K562 (cell line): ENCODE results near the gene ARHGAP10. TPM values are rescaled to one million over a fixed set of nuclear protein-coding genes. Genes with fewer than 3 reads are reported as not detected.

ENCODE experiments used
- ATAC-seq: fragments of 200-7000 bp; cut with Tn5 transposase; 3 replicates; pipeline ENCODE4 v1.9.1; 2020; ENCODE audit warnings: moderate library complexity
- BruUV-seq: library from RNA; stranded (reverse); fragments of 400-500 nt; replicated peaks from 2 replicates; lab custom pipeline; 2021; lab: Mats Ljungman, UMichigan
- CTCF ChIA-PET: fragments of 300-600 bp; formaldehyde crosslinking; extraction: SDS; loops from one replicate; lab custom pipeline; 2021; ENCODE audit warnings: low intra/inter-chr PET ratio; lab: Yijun Ruan, JAX
- POLR2A ChIA-PET: fragments of 300-600, 350-650 bp; sonication (Branson Sonifier 250); formaldehyde crosslinking; extraction: SDS; loops from one replicate; lab custom pipeline; 2021; ENCODE audit warnings: antibody characterized with exemption, inconsistent platforms; lab: Yijun Ruan, JAX
- DNase-seq, 4 experiments: peaks; one replicate each; pipeline versions ENCODE4 v3.0.0 to v3.0.0-alpha.2; 2011 to 2018; ENCODE audit warnings: low spot score in 3 of 4, mixed read lengths in 3 of 4; ENCODE audit errors: extremely low read depth in 1 of 4
- FAIRE-seq: peaks from 2 replicates; lab custom pipeline; 2011; peaks lifted over from hg19 to GRCh38; lab: Jason Lieb, UNC
- H2AFZ ChIP-seq: 2 replicates; pipeline ENCODE4 v1.6.0; 2011; ENCODE audit warnings: low read depth, low read length, control low read depth, inconsistent platforms
- H3K27ac ChIP-seq: fragments of 200-600 bp; 3 replicates; pipeline ENCODE4 v1.8.0; 2011; ENCODE audit warnings: low read depth, mild to moderate bottlenecking, control low read depth, inconsistent platforms, low read length, moderate library complexity, mixed read lengths; ENCODE audit errors: extremely low read depth
- H3K27me3 ChIP-seq, 2 experiments: fragments of 300-600 bp in 1 of 2; 2 replicates in 1 of 2; 3 replicates in 1 of 2; pipeline versions ENCODE4 v1.6.0 to v1.8.0; 2011; ENCODE audit warnings: inconsistent platforms in 2 of 2, low read length in 2 of 2, mild to moderate bottlenecking in 1 of 2, mixed read lengths in 1 of 2, moderate library complexity in 1 of 2; ENCODE audit not compliant: control insufficient read depth in 2 of 2, insufficient read depth in 2 of 2
- H3K36me3 ChIP-seq: fragments of 300-600 bp; 3 replicates; pipeline ENCODE4 v1.8.0; 2011; ENCODE audit warnings: mild to moderate bottlenecking, low read length, inconsistent platforms; ENCODE audit not compliant: control insufficient read depth, insufficient read depth
- H3K4me1 ChIP-seq, 2 experiments: fragments of 200-600 bp in 1 of 2; replicated peaks in 1 of 2; 2 replicates in 1 of 2; 3 replicates in 1 of 2; pipeline versions ENCODE4 v1.5.1 to v1.8.0; 2011; ENCODE audit warnings: inconsistent platforms in 2 of 2, low read length in 2 of 2, mild to moderate bottlenecking in 1 of 2, mixed read lengths in 1 of 2, moderate library complexity in 1 of 2; ENCODE audit not compliant: control insufficient read depth in 2 of 2, insufficient read depth in 2 of 2
- H3K4me2 ChIP-seq: 2 replicates; pipeline ENCODE4 v1.6.1; 2011; ENCODE audit warnings: low read length, control low read depth, inconsistent platforms, mixed read lengths; ENCODE audit not compliant: insufficient read depth
- H3K4me3 ChIP-seq: fragments of 200-600 bp; sonication (generic), shearing (Covaris generic); 2 replicates; pipeline ENCODE4 v1.5.1; 2016; ENCODE audit warnings: control low read depth, inconsistent platforms
- H3K79me2 ChIP-seq: fragments of 200-600 bp; 3 replicates; pipeline ENCODE4 v1.8.0; 2011; ENCODE audit warnings: low read length, inconsistent platforms; ENCODE audit not compliant: control insufficient read depth, insufficient read depth
- H3K9ac ChIP-seq, 2 experiments: 2 replicates each; pipeline versions ENCODE4 v1.6.0 to v1.6.1; 2011; ENCODE audit warnings: low read depth in 2 of 2, low read length in 2 of 2, control low read depth in 1 of 2, inconsistent platforms in 1 of 2, mild to moderate bottlenecking in 1 of 2, mixed read lengths in 1 of 2; ENCODE audit not compliant: insufficient read depth in 1 of 2
- H3K9me1 ChIP-seq: one replicate; pipeline ENCODE4 v1.6.0; 2011; ENCODE audit warnings: inconsistent platforms, mild to moderate bottlenecking, low read length, moderate library complexity; ENCODE audit not compliant: control insufficient read depth, insufficient read depth
- H3K9me3 ChIP-seq: replicated peaks from 2 replicates; pipeline ENCODE4 v1.5.1; 2011; ENCODE audit warnings: low read depth, low read length, inconsistent platforms; ENCODE audit not compliant: control insufficient read depth, insufficient read depth
- H4K20me1 ChIP-seq: replicated peaks from 2 replicates; pipeline ENCODE4 v1.6.1; 2011; ENCODE audit warnings: low read length, inconsistent platforms, mixed read lengths; ENCODE audit not compliant: control insufficient read depth, insufficient read depth
- CTCF ChIP-seq, 3 experiments: IDR thresholded peaks in 2 of 3; conservative IDR thresholded peaks in 1 of 3; 2 replicates each; pipeline ENCODE4 v1.5.1; 2011 to 2012; ENCODE audit warnings: low read length in 3 of 3, mild to moderate bottlenecking in 3 of 3, control low read depth in 2 of 3, improper control_type of control experiment in 1 of 3, inconsistent platforms in 1 of 3, low read depth in 1 of 3, mixed read lengths in 1 of 3, moderate library complexity in 1 of 3; ENCODE audit not compliant: insufficient read depth in 2 of 3
- DACH1 ChIP-seq: fragments of 450-650 bp; IDR thresholded peaks from 2 replicates; pipeline ENCODE4 v1.6.1; 2018; ENCODE audit not compliant: partially characterized antibody
- HINFP ChIP-seq: fragments of 450-650 bp; conservative IDR thresholded peaks from 2 replicates; pipeline ENCODE4 v1.6.1; 2016; ENCODE audit warnings: missing genetic modification characterization, low read depth, mild to moderate bottlenecking, control low read depth, missing compliant biosample characterization
- HLTF ChIP-seq: fragments of 450-650 bp; IDR thresholded peaks from 2 replicates; pipeline ENCODE4 v1.6.1; 2016
- KAT8 ChIP-seq: fragments of 450-650 bp; IDR thresholded peaks from 2 replicates; pipeline ENCODE4 v1.6.1; 2016; ENCODE audit warnings: low read depth, mild to moderate bottlenecking
- MTA3 ChIP-seq: fragments of 450-650 bp; formaldehyde crosslinking; IDR thresholded peaks from 2 replicates; pipeline ENCODE4 v1.6.1; 2017; ENCODE audit warnings: mild to moderate bottlenecking, borderline replicate concordance
- NFIX ChIP-seq: fragments of 250-450 bp; sonication (Bioruptor Pico); IDR thresholded peaks from 2 replicates; pipeline ENCODE4 v1.4.0; 2020; ENCODE audit warnings: low read depth, mild to moderate bottlenecking, moderate library complexity
- NONO ChIP-seq, 2 experiments: fragments of 200-400 bp in 1 of 2; fragments of 450-650 bp in 1 of 2; formaldehyde crosslinking in 1 of 2; IDR thresholded peaks; 2 replicates each; pipeline ENCODE4 v1.6.1; 2017; ENCODE audit warnings: low read depth in 2 of 2, mild to moderate bottlenecking in 2 of 2, moderate library complexity in 2 of 2, low read length in 1 of 2
- RFX5 ChIP-seq: IDR thresholded peaks from 2 replicates; pipeline ENCODE4 v1.6.1; 2011; ENCODE audit warnings: low read depth, mild to moderate bottlenecking, improper control_type of control experiment, low read length
- SLC30A9 ChIP-seq: fragments of 250-450 bp; sonication (Bioruptor Pico); IDR thresholded peaks from 2 replicates; pipeline ENCODE4 v1.8.0; 2022; ENCODE audit warnings: mild to moderate bottlenecking, moderate library complexity
- SPI1 ChIP-seq: IDR thresholded peaks from 2 replicates; pipeline ENCODE4 v1.6.1; 2011; ENCODE audit warnings: low read depth, low read length, control low read depth, borderline replicate concordance
- SRSF9 ChIP-seq: fragments of 200-400 bp; formaldehyde crosslinking; IDR thresholded peaks from 2 replicates; pipeline ENCODE4 v1.6.1; 2017; ENCODE audit warnings: low read depth, low read length, borderline replicate concordance
- ZEB2 ChIP-seq: fragments of 450-650 bp; IDR thresholded peaks from 2 replicates; pipeline ENCODE4 v1.6.1; 2016
- ZNF561 ChIP-seq: fragments of 450-650 bp; formaldehyde crosslinking; conservative IDR thresholded peaks from 2 replicates; pipeline ENCODE4 v1.4.0; 2020; ENCODE audit warnings: mild to moderate bottlenecking, moderate library complexity
- WGBS: fragments of 100-300 bp; shearing (Covaris generic); methylation state at CpG from one replicate; pipeline ENCODE4 v1.1.6; 2016; ENCODE audit warnings: low coverage, mixed read lengths; ENCODE audit not compliant: insufficient coverage; ENCODE audit errors: missing lambda C conversion rate; 5-methylcytosine and 5-hydroxymethylcytosine counted together
- in situ Hi-C: fragments of 300-500 bp; cut with MboI; formaldehyde crosslinking; loops from 4 replicates; pipeline ENCODE4 v1.15.0; 2018; ENCODE audit warnings: inconsistent platforms, mixed read lengths
- intact Hi-C: fragments of 100-400 bp; cut with micrococcal nuclease; formaldehyde crosslinking; loops from 2 replicates; pipeline ENCODE4 v1.14.2; 2022
- polyA plus RNA-seq, 8 experiments: library from polyadenylated mRNA; depleted of rRNA in 4 of 8; stranded (reverse) in 5 of 8; unstranded in 3 of 8; fragments of >200 nt; fragmentation: Nextera tagmentation in 2 of 8; fragmentation: Illumina TruSeq in 1 of 8; extraction: Ambion mirVana in 2 of 8; extraction: Trizol in 1 of 8; gene quantifications; 2 replicates each; pipeline versions ENCODE4 v1.2.1 to v1.2.3, GENCODE V29; 2011 to 2014; ENCODE audit warnings: inconsistent platforms in 1 of 8, missing spikeins in 1 of 8
- total RNA-seq, 7 experiments: library from RNA; depleted of rRNA in 6 of 7; stranded (reverse); fragments of >200 nt in 6 of 7; fragmentation: Illumina TruSeq in 2 of 7; extraction: Trizol in 2 of 7; gene quantifications; 2 replicates each; pipeline versions ENCODE4 v1.2.1 to v1.2.3, GENCODE V29; 2011 to 2021; ENCODE audit warnings: low replicate concordance in 1 of 7
- TF ChIP-seq, protein P1 (sequence below): sonication (generic); formaldehyde crosslinking; IDR thresholded peaks from 2 replicates; pipeline ENCODE4 v1.9.0; 2022; ENCODE audit warnings: mild to moderate bottlenecking, missing genetic modification reagents

The ARHGAP10 gene
- total and polyA plus RNA-seq, 9 of the 15 experiments (the other 6 are each of a cell fraction or from before 2014, with no cell fraction given) = 0.03 to 0.22 (median 0.06) TPM; not detected in 3

DNA sequence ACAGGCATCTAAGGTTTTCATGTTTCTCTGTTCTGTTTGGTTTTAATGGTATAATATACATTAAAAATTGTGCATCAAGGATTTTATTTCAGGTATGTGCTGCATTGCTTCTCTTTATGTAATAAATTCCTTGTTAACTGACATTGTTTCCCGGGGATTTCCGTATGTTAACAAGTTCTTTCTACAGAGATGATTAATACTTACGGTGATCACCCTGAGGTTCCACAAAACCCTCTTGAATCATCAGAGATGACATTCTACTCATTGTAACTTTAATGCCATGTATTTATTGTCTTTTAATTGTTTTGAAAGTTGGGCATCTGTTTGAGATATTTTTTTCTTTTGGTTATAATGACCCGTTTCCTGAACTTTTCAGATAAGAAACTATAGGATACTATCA, 37.5 kb downstream of the ARHGAP10 start:
- Histone ChIP-seq H3K27me3 (no peaks in the 10 kb centered on the region; a peak in 2 of 5 replicates), H4K20me1 (no peaks in the 10 kb centered on the region), H3K36me3 (no peaks in the 10 kb centered on the region), H2AFZ (no peak overlapping the region), H3K4me3 (no peak overlapping the region), H3K9ac (no peak overlapping the region), H3K27ac (no peak overlapping the region), H3K9me3 (no peaks in the 10 kb centered on the region), H3K4me2 (no peak overlapping the region), H3K79me2 (no peaks in the 10 kb centered on the region), H3K4me1 (no peaks in the 10 kb centered on the region), H3K9me1 (no peaks in the 10 kb centered on the region)
- ATAC-seq (no peak), FAIRE-seq (no peak), DNase-seq (no peak)
- POLR2A ChIA-PET = no interaction called here
- BruUV-seq = no TSS peak
- CTCF ChIA-PET = no interaction called here
- WGBS = 2% methylated on average over 4 of the region's 4 CpGs
- intact Hi-C loops = no loop called here
- in situ Hi-C loops = no loop called here
- no peak for TF ChIP-seq ZNF561 (CRISPR knock-in tag)
- no peak for TF ChIP-seq DACH1
- no peak for TF ChIP-seq RFX5

DNA sequence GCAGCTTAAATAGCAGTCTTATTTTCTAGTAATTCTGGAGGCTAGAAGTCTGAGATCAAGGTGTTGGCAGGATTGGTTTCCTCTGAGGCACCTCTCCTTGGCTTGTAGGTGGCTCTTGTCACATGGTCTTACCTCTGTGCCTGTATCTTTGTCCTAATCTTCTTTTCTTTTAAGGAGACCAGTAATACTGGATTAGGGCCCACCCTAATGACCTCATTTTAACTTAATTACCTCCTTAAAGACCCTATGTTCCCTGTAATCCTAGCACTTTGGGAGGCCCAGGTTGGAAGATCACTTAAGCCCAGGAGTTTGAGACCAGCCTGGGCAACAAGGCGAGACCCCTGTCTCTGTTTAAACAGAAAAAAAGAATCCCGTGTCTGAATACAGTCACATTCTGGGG, 38.9 kb downstream of the ARHGAP10 start:
- H2AFZ ChIP-seq = no peak overlapping the region
- ChIA-PET POLR2A (no interaction called here), CTCF (no interaction called here)
- no peak overlapping the region for H3K4me2 ChIP-seq
- H3K9me3 ChIP-seq = no peaks in the 10 kb centered on the region
- ATAC-seq (no peak), FAIRE-seq (no peak), DNase-seq (no peak)
- no peak overlapping the region for H3K27ac ChIP-seq
- intact Hi-C loops (no loop called here), in situ Hi-C loops (no loop called here)
- H3K27me3 ChIP-seq = no peaks in the 10 kb centered on the region; a peak in 2 of 5 replicates
- H3K79me2 ChIP-seq = no peaks in the 10 kb centered on the region
- 0% methylated on average over 2 of the region's 2 CpGs for WGBS
- no peaks in the 10 kb centered on the region for H3K36me3 ChIP-seq
- H3K9ac ChIP-seq = no peak overlapping the region
- no TSS peak for BruUV-seq
- H3K4me3 ChIP-seq = no peak overlapping the region
- H3K4me1 ChIP-seq = no peaks in the 10 kb centered on the region
- no peaks in the 10 kb centered on the region for H4K20me1 ChIP-seq
- no peaks in the 10 kb centered on the region for H3K9me1 ChIP-seq
- TF ChIP-seq CTCF (IDR thresholded peaks at IDR 0.05 in 2 of 3, conservative IDR thresholded peaks at IDR 0.05 in 1 of 3; ENCODE audit: insufficient read depth in 2 of 3, low read depth in 1 of 3, low read length in 3 of 3) (no peak), SRSF9 (no peak), SPI1 (no peak), SLC30A9 (CRISPR knock-in tag) (no peak), NFIX (CRISPR knock-in tag) (no peak), ZEB2 (no peak), NONO (IDR thresholded peaks at IDR 0.05; ENCODE audit: low read depth in 2 of 2, low read length in 1 of 2) (no peak), KAT8 (no peak), HLTF (no peak), HINFP (tag) (no peak), MTA3 (no peak)
- TF ChIP-seq, protein P1, sequence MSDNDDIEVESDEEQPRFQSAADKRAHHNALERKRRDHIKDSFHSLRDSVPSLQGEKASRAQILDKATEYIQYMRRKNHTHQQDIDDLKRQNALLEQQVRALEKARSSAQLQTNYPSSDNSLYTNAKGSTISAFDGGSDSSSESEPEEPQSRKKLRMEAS = no peak
